DMS53 (cell line): ENCODE results near the gene SLC13A3.

ENCODE experiments used
- DNase-seq: peaks from one replicate; lab custom pipeline; 2025; lab: John Stamatoyannopoulos, UW

Gene SLC13A3

DNA sequence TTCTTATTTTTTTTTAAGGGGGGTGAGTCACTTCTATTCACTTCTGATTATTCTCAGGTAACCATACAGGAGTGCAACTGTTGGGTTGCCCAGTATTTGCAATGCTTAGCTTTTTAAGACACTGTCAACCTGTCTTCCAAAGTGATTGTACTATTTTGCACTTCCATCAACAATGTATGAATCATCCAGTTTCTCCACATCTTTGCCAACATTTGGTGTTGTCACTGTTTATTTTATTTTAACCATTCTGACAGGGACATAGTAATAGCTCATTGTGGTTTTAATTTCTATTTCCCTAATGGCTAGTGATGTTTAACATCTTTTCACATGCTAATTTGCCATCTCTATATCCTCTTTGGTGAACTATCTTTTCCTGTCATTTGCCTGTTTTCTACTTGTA, 1.4 kb upstream of the SLC13A3 start:
- no peak for DNase-seq

DNA sequence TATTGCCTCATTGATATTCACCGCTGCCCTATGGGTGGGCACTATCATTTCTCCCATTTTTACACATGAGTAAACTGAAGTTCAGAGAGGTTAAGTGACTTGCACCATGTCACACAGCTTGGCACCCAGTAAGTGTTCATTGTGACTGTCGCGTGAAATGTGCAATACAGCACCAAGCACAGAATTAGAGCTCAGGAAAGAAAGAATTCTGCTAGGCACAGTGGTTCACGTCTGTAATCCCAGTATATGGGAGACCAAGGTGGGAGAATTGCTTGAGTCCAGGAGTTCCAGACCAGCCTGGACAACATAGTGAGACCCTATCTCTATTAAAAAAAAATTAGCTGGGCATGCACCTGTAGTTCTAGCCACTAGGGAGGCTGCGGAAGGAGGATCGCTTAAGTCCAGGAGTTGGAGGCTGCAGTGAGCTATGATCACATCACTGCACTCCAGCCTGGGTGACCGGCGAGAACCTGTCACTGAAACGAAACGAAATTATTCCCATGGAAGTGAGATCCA, 626 bp downstream of the SLC13A3 start:
- DNase-seq: no peak

DNA sequence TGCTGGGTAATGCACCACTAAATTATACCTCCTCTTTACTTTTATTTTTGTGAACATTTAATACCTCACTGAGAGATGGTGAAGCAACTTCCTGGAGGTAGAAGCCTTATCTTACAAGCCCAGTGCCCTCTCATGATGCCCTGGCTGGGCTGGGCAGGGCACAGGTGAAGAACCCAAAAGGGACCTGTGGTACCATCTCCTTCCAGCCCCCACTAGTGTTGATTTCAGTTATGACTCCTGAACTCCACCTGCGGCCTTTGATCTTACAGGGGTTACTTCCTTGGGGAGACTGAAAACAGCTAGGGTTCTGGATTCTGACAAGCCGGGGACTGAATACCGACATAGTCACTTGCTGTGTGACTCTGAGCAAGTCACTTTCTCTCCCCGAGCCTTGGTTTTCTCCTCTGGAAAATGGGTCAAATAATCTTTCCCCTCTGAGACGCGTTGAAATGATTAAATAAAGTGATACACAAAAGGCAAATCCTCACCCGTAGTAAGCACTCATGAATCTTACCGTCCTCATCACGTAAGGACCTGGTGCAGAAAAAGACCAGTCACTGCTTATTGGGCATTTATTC, 1.2 kb downstream of the SLC13A3 start:
- no peak for DNase-seq

DNA sequence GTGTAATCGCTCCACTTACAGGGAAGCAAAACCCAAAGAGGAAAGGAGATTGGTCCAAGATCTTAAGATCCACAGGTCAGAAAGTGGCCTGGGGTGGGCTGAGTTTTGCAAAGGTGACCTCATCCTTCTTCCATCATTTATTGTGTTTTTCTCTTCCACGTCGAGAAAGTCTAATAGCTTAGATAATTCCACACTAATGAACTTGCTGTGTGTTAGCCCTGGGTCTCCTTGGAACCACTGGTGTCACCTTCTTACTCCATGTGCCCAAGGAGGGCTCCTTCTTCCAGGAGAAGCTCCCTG, 1.7 kb downstream of the SLC13A3 start:
- no peak for DNase-seq

DNA sequence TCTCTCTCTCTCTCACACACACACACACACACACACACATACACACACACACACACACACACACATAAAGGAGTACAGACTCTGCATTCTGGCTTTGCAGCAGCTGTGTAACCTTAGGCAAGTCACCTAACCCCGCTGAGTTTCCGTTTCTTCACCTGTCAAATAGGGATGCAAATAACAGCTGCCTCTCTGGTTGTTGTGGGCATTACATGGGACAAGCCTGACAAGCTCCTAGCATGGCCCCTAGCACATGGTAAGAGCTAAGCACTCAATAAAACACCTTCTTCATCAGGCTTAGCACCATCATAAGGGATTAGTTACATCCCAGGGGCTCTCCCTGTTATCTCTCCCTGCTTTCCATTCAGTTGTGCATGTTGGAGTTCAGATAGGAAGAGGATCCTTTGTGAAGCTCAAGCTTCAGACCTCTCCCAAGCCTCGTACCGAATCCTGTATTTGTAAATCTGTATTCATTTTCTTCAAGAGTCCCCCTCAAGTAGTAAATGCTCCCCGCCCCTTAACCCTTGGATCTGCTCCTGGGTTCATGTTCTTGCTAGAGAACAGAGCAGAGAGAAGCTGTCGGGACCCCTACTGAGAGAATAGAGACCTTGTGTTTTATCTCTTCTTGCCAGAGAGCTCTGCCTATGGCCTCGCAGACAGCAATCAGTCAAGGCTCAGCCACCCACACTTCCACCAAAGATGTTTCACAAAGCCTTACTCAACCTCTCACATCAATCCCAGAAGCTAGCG, 2.2 kb downstream of the SLC13A3 start:
- peak; percentile 67 for DNase-seq

DNA sequence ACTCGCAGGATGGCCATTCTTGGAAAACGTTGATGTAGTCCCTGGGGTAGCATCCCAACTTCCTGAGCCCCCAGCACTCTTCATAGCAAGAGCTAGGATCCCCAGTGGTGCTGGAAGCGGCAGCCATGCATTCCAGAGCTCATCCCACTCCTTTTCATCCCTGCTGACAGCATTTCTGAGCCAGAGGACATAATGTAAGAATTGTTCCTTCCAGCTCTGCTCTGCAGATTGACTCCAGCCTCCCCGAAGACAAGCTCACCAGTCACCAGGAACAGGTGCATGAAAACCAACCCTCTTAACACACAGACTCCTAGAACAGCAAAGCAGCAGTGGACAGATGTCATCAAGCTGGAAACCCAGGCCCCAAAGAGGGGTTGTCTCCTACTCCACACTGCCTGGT, 3.8 kb downstream of the SLC13A3 start:
- DNase-seq: no peak

DNA sequence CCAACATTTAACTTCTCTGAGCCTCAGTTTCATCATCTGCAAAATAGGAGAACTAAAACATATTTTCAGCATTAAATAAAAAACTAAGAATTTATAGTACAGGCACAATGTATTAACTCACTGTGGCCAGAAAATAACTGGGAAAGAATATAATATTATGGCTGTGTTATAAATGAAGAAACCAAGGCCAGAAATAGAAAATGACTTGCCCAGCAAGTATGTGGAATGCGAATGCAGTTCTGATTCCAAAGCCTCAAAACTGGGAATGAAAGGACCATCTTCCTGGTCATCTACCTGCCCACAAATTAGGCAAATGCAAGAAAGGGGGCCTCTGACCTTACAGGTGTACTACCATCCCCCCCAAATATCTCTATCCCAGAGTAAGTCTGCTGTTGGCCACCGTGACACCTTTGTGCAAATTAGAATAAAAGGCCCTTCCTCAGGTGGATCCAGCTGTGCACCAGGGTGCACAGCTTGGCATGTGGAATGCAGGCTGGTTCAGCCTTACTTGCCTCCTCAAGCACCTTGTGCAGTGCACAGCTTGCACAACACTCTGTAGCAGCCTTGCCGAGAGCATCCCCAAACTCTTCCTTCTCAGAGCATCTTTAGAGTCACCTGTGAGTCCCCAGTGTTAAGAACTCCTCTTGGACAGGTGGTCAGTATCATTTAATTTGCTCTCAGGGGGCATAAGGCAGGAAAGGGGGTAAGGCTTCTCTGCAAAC, 4.4 kb downstream of the SLC13A3 start:
- DNase-seq: no peak

DNA sequence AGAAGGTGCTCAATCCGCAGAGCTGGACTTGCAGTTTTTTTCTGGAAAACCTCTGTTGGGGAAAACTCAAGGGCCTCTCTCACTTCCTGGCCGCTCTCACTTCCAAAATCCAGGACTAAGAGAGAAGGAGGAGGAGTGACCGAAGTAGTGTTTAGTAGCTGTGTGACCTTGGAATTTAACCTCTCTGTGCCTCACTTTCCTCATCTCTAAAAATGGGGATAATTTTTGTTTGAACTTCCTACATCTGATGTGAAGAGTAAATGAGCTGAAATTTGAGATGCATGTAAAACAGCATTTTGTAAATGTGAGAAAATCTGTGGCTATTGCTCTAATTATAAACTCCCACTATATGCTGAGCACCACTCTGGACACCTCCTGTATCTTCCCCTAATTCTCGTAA, 5.1 kb downstream of the SLC13A3 start:
- DNase-seq: no peak

DNA sequence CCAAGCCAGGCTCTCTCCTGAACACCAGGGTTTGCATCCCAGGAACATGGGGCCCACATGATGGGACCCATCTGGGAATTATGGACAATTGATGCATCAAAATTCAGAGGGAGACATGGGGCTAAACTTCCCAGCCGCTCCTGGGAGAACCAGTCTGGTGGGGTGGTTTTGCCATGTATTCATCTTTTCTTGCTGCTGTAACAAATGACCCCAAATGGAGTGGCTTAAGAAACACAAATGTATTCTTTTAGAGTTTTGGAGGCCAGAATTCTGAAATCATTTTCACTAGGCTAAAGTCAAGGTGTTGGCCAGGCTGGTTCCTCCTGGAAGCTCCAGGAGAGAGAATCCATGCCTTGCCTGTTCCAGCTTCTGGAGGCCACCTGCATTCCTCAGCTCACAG, 6.5 kb downstream of the SLC13A3 start:
- no peak for DNase-seq

DNA sequence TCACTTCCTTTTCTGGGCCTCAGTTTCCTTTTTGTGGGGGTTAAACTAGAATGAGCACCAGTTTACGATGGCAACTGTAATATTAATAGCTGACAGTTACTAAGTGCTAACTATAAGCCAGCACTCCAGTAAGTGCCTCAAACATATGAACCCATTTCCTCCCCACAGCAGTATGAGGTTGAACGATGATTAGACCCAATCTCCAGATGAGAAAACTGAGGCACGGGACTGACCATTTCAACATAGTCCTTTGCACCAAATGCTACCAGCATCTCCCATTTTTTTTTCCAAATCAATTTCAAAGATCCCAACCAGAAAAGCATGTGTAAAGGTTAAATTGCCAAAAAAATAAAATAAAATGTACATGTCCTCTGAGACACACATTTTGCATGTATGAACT, 7.1 kb downstream of the SLC13A3 start:
- no peak for DNase-seq

DNA sequence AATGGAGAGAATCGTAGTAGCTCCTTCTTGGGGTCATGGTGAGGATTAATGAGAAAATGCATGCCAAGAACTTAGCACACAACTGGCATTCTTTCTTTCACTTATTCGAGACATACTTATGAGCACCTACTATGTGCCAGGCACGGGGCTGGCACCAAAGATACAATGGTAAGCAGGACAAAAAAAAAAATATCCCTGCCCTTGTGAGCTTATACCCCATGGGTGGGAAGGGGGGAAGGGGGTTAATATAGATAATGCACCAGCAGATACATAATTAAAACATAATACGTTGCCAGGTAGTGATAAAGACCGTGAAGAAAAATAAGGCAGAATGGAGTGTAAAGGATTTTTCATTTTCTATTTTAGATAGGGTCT, 8.3 kb downstream of the SLC13A3 start:
- no peak for DNase-seq

DNA sequence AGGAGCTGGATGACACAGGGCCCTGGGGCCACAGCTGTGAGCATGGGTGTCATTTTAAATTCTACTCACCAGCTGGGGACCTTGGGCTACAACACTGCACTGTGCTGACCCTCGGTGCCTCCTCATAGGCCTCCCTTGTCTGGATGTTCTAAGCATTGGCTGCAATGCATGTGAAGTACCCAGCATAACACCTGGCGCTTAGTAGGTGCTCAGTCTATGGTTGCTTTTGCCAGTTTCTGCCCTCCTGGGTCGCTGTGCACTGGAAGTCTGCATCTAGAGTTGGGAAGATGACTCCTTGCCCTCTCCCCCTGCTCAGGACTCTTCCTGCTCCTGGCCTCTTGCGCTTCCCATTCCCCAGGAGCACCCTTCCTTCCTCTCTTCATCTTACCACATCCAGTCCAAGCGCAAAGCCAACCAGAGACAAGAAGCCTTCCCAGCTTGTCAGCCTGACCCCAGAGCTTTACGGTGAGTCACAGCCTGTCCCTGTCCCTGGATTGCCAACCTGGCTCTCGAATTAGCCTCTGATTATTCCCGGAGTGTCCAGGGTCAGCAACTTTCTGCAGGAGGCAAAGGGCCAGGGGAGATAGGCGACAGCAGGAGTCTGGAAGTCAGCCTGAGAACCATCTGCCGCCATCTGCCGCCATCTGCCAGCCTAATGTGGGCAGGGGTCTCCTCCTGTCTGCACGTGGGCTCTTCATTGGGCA, 8.8 kb downstream of the SLC13A3 start:
- peak; percentile 27 for DNase-seq

DNA sequence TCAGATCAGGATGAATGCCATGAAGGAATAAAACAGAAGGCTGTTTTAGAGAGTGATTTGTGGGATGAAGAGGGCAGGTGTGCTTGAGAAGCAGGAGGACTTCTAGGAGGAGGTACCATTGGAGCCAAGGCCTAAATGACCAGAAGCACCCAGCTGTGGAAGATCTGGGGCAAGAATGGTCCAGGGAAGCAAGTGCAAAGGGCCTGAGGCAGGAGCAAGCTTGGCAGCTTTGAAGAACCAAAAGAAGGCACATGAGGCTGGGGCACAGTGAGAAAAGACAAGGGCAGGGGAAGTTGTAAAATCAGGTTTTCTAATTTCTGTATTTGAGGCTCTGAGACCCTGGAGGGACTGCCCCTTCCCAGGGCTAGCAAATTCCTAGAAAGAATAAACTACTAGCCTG, 9.8 kb downstream of the SLC13A3 start:
- DNase-seq: no peak

DNA sequence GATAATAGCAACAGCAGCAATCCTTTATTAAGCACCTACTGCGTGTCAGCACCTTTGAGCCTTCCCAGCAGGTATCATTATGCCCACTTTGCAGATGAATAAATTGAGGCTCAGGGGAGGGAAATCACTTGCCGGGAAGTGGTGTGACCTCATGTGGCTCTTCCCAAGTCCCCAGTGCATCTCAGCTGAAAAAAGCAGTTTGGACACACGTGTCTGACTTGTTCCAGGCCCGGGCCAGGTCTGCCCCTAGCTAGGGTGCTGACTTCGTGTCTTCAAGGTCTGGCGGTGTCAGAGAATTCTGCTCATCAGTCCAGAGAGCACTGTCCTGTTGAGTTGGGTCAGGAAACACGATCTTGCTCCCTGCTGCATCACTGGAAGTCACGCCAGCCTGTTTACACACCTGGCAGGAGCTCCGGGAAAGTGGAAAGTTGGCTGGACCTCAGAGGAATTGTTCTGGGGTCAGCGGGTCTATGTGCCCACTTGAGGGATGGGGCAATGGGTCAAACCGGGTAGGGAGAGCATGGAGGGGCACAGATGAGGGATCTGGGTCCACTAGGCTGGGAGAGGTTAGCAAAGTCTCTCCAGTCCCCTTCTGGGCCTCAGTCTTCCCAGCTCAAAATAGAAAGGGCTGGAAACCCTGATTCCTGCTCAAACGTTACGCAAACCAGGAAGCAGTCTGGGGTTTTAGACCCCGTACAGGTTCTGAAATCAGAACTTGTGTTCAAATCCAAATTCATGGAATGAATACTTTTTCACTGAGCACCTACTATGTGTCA, 10.5 kb downstream of the SLC13A3 start:
- peak; percentile 97 for DNase-seq

DNA sequence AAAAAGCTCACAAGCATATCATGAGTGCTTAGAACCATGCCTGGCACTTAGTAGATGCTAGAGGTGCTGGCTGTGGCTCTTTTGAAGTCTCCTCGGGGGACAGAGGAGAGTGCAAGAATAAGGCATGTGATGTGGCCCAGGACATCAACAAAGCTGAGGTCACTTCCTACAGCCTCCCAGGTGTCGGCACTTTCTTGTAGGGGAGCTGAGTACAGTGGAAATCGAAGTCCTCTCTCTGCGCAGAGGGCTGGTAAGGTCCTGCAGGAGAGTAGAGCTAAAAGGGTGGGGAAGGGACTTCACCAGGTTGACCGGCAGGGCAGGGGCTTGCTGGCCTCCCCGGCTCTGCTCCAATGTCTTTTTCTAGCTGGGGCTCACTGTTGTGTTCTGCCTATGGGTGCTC, 11.2 kb downstream of the SLC13A3 start:
- DNase-seq: peak; percentile 63

DNA sequence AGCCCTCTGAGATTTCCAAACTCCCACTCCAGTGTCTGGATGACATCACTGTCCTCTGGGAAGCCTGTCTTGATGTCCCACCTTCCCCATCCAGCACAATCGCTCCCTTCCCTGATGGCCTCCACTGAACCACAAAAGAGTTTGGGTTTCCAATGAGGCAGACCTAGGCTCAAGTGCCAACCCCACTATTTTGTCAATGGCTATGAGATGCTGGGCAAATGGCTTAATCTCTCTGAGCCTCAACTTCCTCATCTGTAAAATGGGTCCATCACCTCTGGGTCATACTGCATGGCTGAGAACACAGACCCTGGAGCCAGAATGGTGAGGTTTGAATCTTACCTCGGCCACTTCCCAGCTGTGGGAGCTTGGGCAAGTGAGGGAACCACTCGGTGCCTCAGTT, 11.7 kb downstream of the SLC13A3 start:
- peak; percentile 31 for DNase-seq

DNA sequence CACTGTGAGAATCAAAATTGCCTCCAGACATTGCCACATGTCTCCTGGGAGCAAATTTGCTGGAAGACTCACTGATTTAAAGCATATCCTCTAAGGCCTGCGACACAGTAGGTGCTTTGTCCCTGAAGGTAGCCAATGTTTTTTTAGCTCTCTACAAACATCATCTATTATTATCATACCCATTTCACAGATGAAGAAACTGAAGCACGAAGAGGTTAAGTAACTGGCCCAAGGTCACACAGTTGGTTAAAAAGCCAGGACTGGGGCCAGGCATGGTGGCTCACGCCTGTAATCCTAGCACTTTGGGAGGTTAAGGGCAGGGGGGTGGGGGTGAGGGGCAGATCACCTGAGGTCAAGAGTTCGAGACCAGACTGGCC, 12.4 kb downstream of the SLC13A3 start:
- DNase-seq: no peak

DNA sequence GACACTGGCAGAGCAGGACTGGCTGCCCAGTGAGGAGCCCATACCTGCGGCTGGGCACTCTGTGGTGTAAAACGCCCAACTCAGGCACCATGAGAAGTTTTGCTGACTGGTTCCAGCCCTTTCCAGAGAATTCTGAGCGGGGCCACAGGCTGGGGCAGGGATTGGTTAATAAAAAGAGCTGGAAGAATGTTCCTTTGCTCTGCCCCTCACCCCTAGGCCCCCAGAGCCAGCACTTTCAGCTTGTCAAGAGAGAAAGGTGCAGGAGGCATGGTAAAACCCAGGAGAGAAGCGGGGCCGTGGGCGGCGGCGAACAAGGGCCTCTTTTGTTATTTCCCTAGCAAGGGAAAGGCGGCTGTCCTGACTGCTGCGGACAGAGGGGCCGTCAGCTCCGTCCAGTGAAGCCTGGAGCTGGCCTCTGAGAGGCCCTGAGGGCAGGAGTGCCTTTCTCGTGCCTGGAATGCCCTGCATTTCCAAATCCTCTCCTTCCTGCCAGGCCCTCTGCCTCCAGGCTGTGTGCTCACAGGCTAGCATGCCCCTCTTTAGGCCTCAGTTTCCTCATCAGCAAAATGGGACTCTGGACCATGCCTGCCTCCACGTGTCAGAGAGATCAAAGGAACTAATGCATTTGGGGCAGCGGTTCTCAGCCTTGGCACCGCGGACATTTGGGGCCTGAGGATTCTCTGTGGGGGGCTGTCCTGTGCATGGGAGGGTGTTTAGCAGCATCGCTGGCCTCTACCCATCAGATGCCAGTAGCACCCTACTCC, 12.9 kb downstream of the SLC13A3 start:
- DNase-seq: no peak

DNA sequence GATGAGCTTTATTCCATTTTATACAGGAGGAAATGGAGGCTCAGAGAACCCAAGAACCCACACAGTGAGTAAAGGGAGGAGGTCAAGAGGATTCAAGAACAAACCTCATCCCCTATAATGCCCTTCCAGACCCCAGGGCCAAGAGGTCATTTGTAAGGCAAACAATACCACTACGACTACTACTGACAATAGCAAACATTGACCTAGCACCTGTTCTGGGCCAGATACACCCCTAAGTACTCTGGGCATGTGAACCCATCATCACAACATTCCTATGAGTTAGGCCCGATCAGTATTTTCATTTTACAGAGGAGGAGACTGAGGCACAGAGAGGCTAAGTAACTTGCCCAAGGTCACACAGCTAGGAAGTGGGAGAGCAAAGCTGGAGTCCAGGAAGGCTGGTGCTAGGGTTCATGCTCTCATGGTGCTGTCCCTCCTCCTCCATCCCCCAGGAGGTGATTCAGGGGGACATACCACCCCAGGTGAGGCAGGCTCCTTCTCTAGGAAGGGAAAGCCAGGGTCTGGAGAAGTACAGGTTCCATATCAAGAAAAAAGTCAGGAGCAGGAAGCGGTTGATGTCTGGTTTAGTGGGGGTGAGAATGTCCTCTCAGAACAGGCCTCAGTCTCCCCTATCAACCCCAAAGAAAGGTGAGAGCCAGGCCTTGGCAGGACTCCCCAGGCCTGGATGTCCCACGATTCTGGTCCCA, 13.7 kb downstream of the SLC13A3 start:
- DNase-seq: no peak

DNA sequence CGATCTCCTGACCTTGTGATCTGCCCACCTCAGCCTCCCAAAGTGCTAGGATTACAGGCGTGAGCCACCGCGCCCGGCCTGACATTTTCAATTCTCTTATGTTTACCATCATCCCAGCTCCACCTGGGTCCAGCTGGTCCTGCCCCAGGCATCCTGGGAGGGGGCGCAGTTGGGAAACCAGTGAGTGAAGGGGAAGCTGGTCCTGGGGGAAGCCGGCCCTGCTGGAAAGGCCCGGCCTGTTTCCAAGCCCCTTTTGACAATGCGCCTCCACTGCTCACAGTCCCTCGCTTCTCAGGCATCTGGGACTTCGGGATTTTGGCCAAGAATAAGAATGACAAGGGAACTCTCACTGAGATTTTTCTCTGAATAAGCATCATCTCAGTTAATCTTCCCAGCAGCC, 14.2 kb downstream of the SLC13A3 start:
- DNase-seq: no peak

DNA sequence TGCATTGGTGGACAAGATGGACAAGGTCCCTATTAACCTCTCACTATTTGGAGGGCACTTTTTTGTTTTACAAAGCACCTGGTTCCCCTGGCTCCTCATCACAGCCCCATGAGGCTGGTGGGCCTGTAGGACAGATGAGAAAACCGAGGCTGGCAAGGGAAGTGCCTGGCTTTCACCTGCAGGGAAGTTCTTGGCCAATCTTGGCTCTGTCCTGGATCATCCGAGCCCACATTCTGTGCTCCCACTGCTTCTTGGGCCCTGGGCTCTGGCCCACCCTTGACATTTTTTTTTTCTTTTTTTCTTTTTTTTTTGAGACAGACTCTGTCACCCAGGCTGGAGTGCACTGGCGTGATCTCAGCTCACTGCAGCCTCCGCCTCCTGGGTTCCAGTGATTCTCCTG, 14.7 kb downstream of the SLC13A3 start:
- no peak for DNase-seq
